Suprapubic skin (tissue), 4 donors: ENCODE measurements around the gene ZMYND11.

Experiments used
- CTCF ChIP-seq, 2 donors: fragments of 200-600 bp in 1 of 2; fragments of 450-650 bp in 1 of 2; sonication (generic) in 1 of 2; IDR thresholded peaks; one replicate each; pipeline ENCODE4 v1.5.1; 2016 to 2019; ENCODE audit warnings: antibody characterized with exemption in 2 of 2, mild to moderate bottlenecking in 1 of 2, moderate library complexity in 1 of 2
- EP300 ChIP-seq: sonication (generic); formaldehyde crosslinking; IDR thresholded peaks from one replicate; pipeline ENCODE4 v1.6.1; 2017; ENCODE audit warnings: antibody characterized with exemption
- POLR2A ChIP-seq, 2 donors: fragments of 450-650 bp; IDR thresholded peaks; one replicate each; pipeline ENCODE4 v1.6.1; 2017; ENCODE audit warnings: antibody characterized with exemption in 2 of 2, mild to moderate bottlenecking in 2 of 2, moderate library complexity in 2 of 2
- POLR2AphosphoS5 ChIP-seq, 3 donors: sonication (generic); formaldehyde crosslinking; IDR thresholded peaks; one replicate each; pipeline ENCODE4 v1.6.1; 2017; ENCODE audit warnings: antibody characterized with exemption in 3 of 3

- TF ChIP-seq CTCF (IDR thresholded peaks at IDR 0.05) = no peak
- no peak for TF ChIP-seq EP300
- no peak for TF ChIP-seq POLR2AphosphoS5 (IDR thresholded peaks at IDR 0.05)
- TF ChIP-seq POLR2A (IDR thresholded peaks at IDR 0.05) = no peak
Observed at GRCh38 chr10:298033-298432, 162.8 kb downstream of the ZMYND11 start.
